H9 (cell line): Measurements from ENCODE around the gene SPATA17. TPM values are rescaled to one million over a fixed set of nuclear protein-coding genes. Genes with fewer than 3 reads are reported as not detected.

Experiments used
- DNase-seq: peaks from one replicate; pipeline ENCODE4 v3.0.0-alpha.2; 2017
- H2AFZ ChIP-seq: one replicate; pipeline ENCODE4 v1.6.1; 2013; ENCODE audit warnings: mild to moderate bottlenecking, low read length, control low read depth, moderate library complexity
- H2AK5ac ChIP-seq: 2 replicates; pipeline ENCODE4 v1.6.1; 2013; ENCODE audit warnings: low read length, control low read depth, mixed read lengths; ENCODE audit not compliant: insufficient read length
- H2BK120ac ChIP-seq: one replicate; pipeline ENCODE4 v1.6.1; 2013; ENCODE audit warnings: low read depth, mild to moderate bottlenecking, low read length, control low read depth, inconsistent platforms; ENCODE audit not compliant: poor library complexity, severe bottlenecking
- H2BK12ac ChIP-seq: 2 replicates; pipeline ENCODE4 v1.6.1; 2013; ENCODE audit warnings: low read length, control low read depth, mixed read lengths, low read depth; ENCODE audit not compliant: insufficient read length
- H2BK15ac ChIP-seq: 2 replicates; pipeline ENCODE4 v1.6.1; 2013; ENCODE audit warnings: low read depth, low read length, control low read depth
- H2BK20ac ChIP-seq: one replicate; pipeline ENCODE4 v1.6.1; 2013; ENCODE audit warnings: low read depth, mild to moderate bottlenecking, low read length, control low read depth, inconsistent platforms; ENCODE audit not compliant: poor library complexity, severe bottlenecking
- H2BK5ac ChIP-seq: 2 replicates; pipeline ENCODE4 v1.6.1; 2013; ENCODE audit warnings: low read length, control low read depth, mixed read lengths; ENCODE audit not compliant: insufficient read length
- H3K14ac ChIP-seq: 2 replicates; pipeline ENCODE4 v1.6.1; 2013; ENCODE audit warnings: low read length, control low read depth; ENCODE audit not compliant: insufficient read depth
- H3K18ac ChIP-seq: 2 replicates; pipeline ENCODE4 v1.6.1; 2013; ENCODE audit warnings: low read depth, mild to moderate bottlenecking, mixed read lengths, low read length, control low read depth; ENCODE audit not compliant: insufficient read length
- H3K23ac ChIP-seq: 2 replicates; pipeline ENCODE4 v1.6.1; 2013; ENCODE audit warnings: low read length, control low read depth, mixed read lengths, low read depth; ENCODE audit not compliant: insufficient read length
- H3K23me2 ChIP-seq: 2 replicates; pipeline ENCODE4 v1.6.1; 2013; ENCODE audit warnings: low read depth, mild to moderate bottlenecking, mixed read lengths, low read length, control low read depth; ENCODE audit not compliant: insufficient read length, poor library complexity, severe bottlenecking
- H3K27ac ChIP-seq: 2 replicates; pipeline ENCODE4 v1.5.1; 2013; ENCODE audit warnings: low read length, control low read depth, mixed read lengths, low read depth; ENCODE audit not compliant: insufficient read length
- H3K27me3 ChIP-seq: 2 replicates; pipeline ENCODE4 v1.6.1; 2013; ENCODE audit warnings: low read length, control low read depth, inconsistent platforms; ENCODE audit not compliant: insufficient read depth
- H3K4ac ChIP-seq: 2 replicates; pipeline ENCODE4 v1.6.1; 2013; ENCODE audit warnings: low read depth, mild to moderate bottlenecking, control low read depth, inconsistent platforms, low read length, moderate library complexity
- H3K4me1 ChIP-seq: 2 replicates; pipeline ENCODE4 v1.6.1; 2013; ENCODE audit warnings: low read length, control low read depth, inconsistent platforms; ENCODE audit not compliant: insufficient read depth
- H3K4me2 ChIP-seq: 2 replicates; pipeline ENCODE4 v1.6.1; 2013; ENCODE audit warnings: low read length, control low read depth, mixed read lengths; ENCODE audit not compliant: insufficient read length, insufficient read depth
- H3K56ac ChIP-seq: 2 replicates; pipeline ENCODE4 v1.6.1; 2013; ENCODE audit warnings: low read depth, mild to moderate bottlenecking, mixed read lengths, low read length, control low read depth; ENCODE audit not compliant: insufficient read length
- H3K79me1 ChIP-seq: 2 replicates; pipeline ENCODE4 v1.6.1; 2013; ENCODE audit warnings: low read depth, mild to moderate bottlenecking, moderate library complexity, low read length, control low read depth, inconsistent platforms; ENCODE audit not compliant: insufficient read depth, poor library complexity, severe bottlenecking
- H3K79me2 ChIP-seq: 2 replicates; pipeline ENCODE4 v1.6.1; 2013; ENCODE audit warnings: low read length, control low read depth, inconsistent platforms; ENCODE audit not compliant: insufficient read depth
- H3K9ac ChIP-seq: 2 replicates; pipeline ENCODE4 v1.6.1; 2013; ENCODE audit warnings: low read length, control low read depth, mixed read lengths; ENCODE audit not compliant: insufficient read length; ENCODE audit errors: extremely low read depth
- H3K9me3 ChIP-seq: one replicate; pipeline ENCODE4 v1.6.1; 2013; ENCODE audit warnings: low read depth, low read length, inconsistent platforms; ENCODE audit not compliant: control insufficient read depth
- H3T11ph ChIP-seq: one replicate; pipeline ENCODE4 v1.6.1; 2013; ENCODE audit warnings: mild to moderate bottlenecking, low read length, control low read depth, inconsistent platforms
- H4K20me1 ChIP-seq: one replicate; pipeline ENCODE4 v1.6.1; 2013; ENCODE audit not compliant: control insufficient read depth, insufficient read length, insufficient read depth
- H4K5ac ChIP-seq: 2 replicates; pipeline ENCODE4 v1.6.1; 2013; ENCODE audit warnings: low read depth, mild to moderate bottlenecking, mixed read lengths, low read length, control low read depth; ENCODE audit not compliant: insufficient read length
- H4K8ac ChIP-seq: replicated peaks from 2 replicates; pipeline ENCODE4 v1.6.1; 2013; ENCODE audit warnings: low read length, control low read depth, mixed read lengths, low read depth; ENCODE audit not compliant: insufficient read length
- H4K91ac ChIP-seq: 2 replicates; pipeline ENCODE4 v1.6.1; 2013; ENCODE audit warnings: low read depth, mild to moderate bottlenecking, moderate library complexity, mixed read lengths, low read length, control low read depth; ENCODE audit not compliant: insufficient read length
- H3K27ac Mint-ChIP-seq, 3 experiments: 2 replicates in 2 of 3; 3 replicates in 1 of 3; pipeline ENCODE4 v1.8.0; 2020 to 2021; ENCODE audit warnings: mixed read lengths in 3 of 3, mild to moderate bottlenecking in 1 of 3, moderate library complexity in 1 of 3
- H3K27me3 Mint-ChIP-seq: 2 replicates; pipeline ENCODE4 v1.8.0; 2021; ENCODE audit warnings: low read depth, mild to moderate bottlenecking, moderate library complexity, mixed read lengths
- H3K36me3 Mint-ChIP-seq, 3 experiments: 2 replicates in 2 of 3; 3 replicates in 1 of 3; pipeline ENCODE4 v1.8.0; 2020 to 2021; ENCODE audit warnings: low read depth in 3 of 3, mixed read lengths in 3 of 3; ENCODE audit not compliant: insufficient read depth in 1 of 3
- H3K4me1 Mint-ChIP-seq, 2 experiments: 2 replicates each; pipeline ENCODE4 v1.8.0; 2020; ENCODE audit warnings: mixed read lengths in 2 of 2
- H3K4me3 Mint-ChIP-seq, 2 experiments: 2 replicates in 1 of 2; 3 replicates in 1 of 2; pipeline ENCODE4 v1.8.0; 2020 to 2021; ENCODE audit warnings: mild to moderate bottlenecking in 2 of 2, mixed read lengths in 2 of 2, moderate library complexity in 1 of 2
- H3K9me3 Mint-ChIP-seq, 2 experiments: 2 replicates in 1 of 2; 3 replicates in 1 of 2; pipeline ENCODE4 v1.8.0; 2020; ENCODE audit warnings: mild to moderate bottlenecking in 2 of 2, mixed read lengths in 2 of 2, moderate library complexity in 1 of 2
- CTCF ChIP-seq: fragments of 200-600 bp; sonication (generic); conservative IDR thresholded peaks from 3 replicates; pipeline ENCODE4 v1.8.0; 2021; ENCODE audit warnings: antibody characterized with exemption, mild to moderate bottlenecking
- WGBS: extraction: QIAGEN DNeasy Blood & Tissue Kit; methylation state at CpG from one replicate; pipeline ENCODE4 v1.1.7; 2013; ENCODE audit warnings: missing lambda C conversion rate, low lambda C conversion rate, mixed read lengths; ENCODE audit not compliant: insufficient read length; ENCODE audit errors: extremely low coverage; 5-methylcytosine and 5-hydroxymethylcytosine counted together
- total RNA-seq: library from RNA; stranded (reverse); gene quantifications from 2 replicates; pipeline ENCODE4 v1.2.1, GENCODE V29; 2021

SPATA17 gene
- total RNA-seq, 1 experiment from 2014 or later, result 0.44 TPM

DNA sequence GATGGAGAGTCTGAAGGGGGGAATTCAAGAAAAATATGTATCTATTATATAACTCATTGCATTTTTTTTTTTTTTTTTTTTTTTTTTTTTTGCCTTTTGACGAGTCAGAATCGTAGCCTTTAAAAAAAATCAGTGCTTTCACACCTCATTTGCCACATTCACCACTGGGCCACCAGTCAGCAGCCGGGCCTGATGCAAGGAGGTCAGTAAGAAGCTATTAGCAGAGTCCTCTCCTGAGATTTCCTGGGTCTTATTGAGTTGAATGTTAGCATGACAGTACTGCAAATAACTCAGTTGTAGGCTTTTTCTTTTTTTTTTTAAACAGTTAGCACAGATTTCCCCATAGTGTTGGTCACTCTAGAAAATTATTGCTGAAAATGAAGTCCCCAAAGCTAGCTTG, 139.8 kb downstream of the SPATA17 start:
- Histone ChIP-seq H3K4me1 (no peaks in the 10 kb centered on the region), H3K9me3 (no peaks in the 10 kb centered on the region), H3K79me2 (no peaks in the 10 kb centered on the region), H3K4ac (no peak overlapping the region), H3K79me1 (no peaks in the 10 kb centered on the region), H3K23me2 (no peaks in the 10 kb centered on the region), H2BK12ac (no peak overlapping the region), H2BK120ac (no peak overlapping the region), H4K5ac (no peak overlapping the region), H3K18ac (no peak overlapping the region), H2BK15ac (no peak overlapping the region), H2BK20ac (no peak overlapping the region), H4K20me1 (no peaks in the 10 kb centered on the region), H4K91ac (no peak overlapping the region), H2AK5ac (no peak overlapping the region), H3K27me3 (no peaks in the 10 kb centered on the region), H3K27ac (no peak overlapping the region), H3K9ac (no peak overlapping the region), H3K23ac (no peak overlapping the region), H3K4me2 (no peak overlapping the region), H3K56ac (no peak overlapping the region), H3K14ac (no peak overlapping the region), H2AFZ (no peak overlapping the region), H4K8ac (no peak overlapping the region), H3T11ph (no peak overlapping the region), H2BK5ac (no peak overlapping the region)
- Mint-ChIP-seq H3K27ac (no peak overlapping the region), H3K4me3 (no peak overlapping the region), H3K4me1 (0 out of 4 replicates have a peak, but pooled peaks cover 0 to 3% of the 10 kb centered on the region in 2 experiments), H3K27me3 (no peaks in the 10 kb centered on the region), H3K9me3 (no peaks in the 10 kb centered on the region; a peak in 1 of 5 replicates), H3K36me3 (no peaks in the 10 kb centered on the region)
- TF ChIP-seq CTCF, result no peak
- no CpG with 5 or more reads among the region's 3 CpGs for WGBS
- DNase-seq, result no peak
